Measurements from ENCODE around the gene C16orf74.

The C16orf74 gene

GRCh38 chr16:85659805-85660511, 90.9 kb downstream of the C16orf74 start:
- Histone ChIP-seq H3K79me2 (ENCODE audit: control insufficient read depth, low read length) (no peaks in the 10 kb centered on the region), H3K4me2 (ENCODE audit: low read length) (no peak overlapping the region), H3K27ac (ENCODE audit: low read depth, low read length) (no peak overlapping the region), H3K27me3 (ENCODE audit: control insufficient read depth, low read length) (no peaks in the 10 kb centered on the region), H3K4me1 (ENCODE audit: control insufficient read depth, low read length) (no peaks in the 10 kb centered on the region), H3K4me3 (ENCODE audit: low read length) (no peak overlapping the region), H3K9me3 (ENCODE audit: control insufficient read depth, insufficient read depth, low read length) (no peaks in the 10 kb centered on the region), H3K9me2 (replicated peaks; ENCODE audit: control insufficient read depth, low read length) (no peaks in the 10 kb centered on the region), H4K20me1 (ENCODE audit: control insufficient read depth, insufficient read depth, low read depth, low read length) (no peaks in the 10 kb centered on the region; the same call in 1 of the 2 replicates), H3F3A (ENCODE audit: control insufficient read depth, insufficient read depth) (no peaks in the 10 kb centered on the region), H3K36me3 (ENCODE audit: control insufficient read depth, low read length) (peaks cover 83% of the 10 kb centered on the region)
- TF ChIP-seq CTCF (IDR thresholded peaks at IDR 0.05; ENCODE audit: low read depth, low read length, poor library complexity, severe bottlenecking) (peak; percentile 97), EZH2phosphoT487 (IDR thresholded peaks at IDR 0.05; ENCODE audit: borderline replicate concordance, low read length) (no peak)

GRCh38 chr16:85659336-85659735, 91.6 kb downstream of the C16orf74 start:
- Histone ChIP-seq H3F3A (ENCODE audit: control insufficient read depth, insufficient read depth) (no peaks in the 10 kb centered on the region), H3K4me1 (ENCODE audit: control insufficient read depth, low read length) (no peaks in the 10 kb centered on the region), H3K9me3 (ENCODE audit: control insufficient read depth, insufficient read depth, low read length) (no peaks in the 10 kb centered on the region), H3K27ac (ENCODE audit: low read depth, low read length) (no peak overlapping the region), H3K79me2 (ENCODE audit: control insufficient read depth, low read length) (no peaks in the 10 kb centered on the region), H3K9me2 (replicated peaks; ENCODE audit: control insufficient read depth, low read length) (no peaks in the 10 kb centered on the region), H3K36me3 (ENCODE audit: control insufficient read depth, low read length) (peaks cover 78% of the 10 kb centered on the region), H3K4me2 (ENCODE audit: low read length) (no peak overlapping the region), H3K4me3 (ENCODE audit: low read length) (no peak overlapping the region), H3K27me3 (ENCODE audit: control insufficient read depth, low read length) (no peaks in the 10 kb centered on the region), H4K20me1 (ENCODE audit: control insufficient read depth, insufficient read depth, low read depth, low read length) (no peaks in the 10 kb centered on the region; the same call in 1 of the 2 replicates)
- no peak for TF ChIP-seq CTCF (IDR thresholded peaks at IDR 0.05; ENCODE audit: low read depth, low read length, poor library complexity, severe bottlenecking)
- no peak for TF ChIP-seq EZH2phosphoT487 (IDR thresholded peaks at IDR 0.05; ENCODE audit: borderline replicate concordance, low read length)

GRCh38 chr16:85658504-85659326, 92.2 kb downstream of the C16orf74 start:
- Histone ChIP-seq H4K20me1 (ENCODE audit: control insufficient read depth, insufficient read depth, low read depth, low read length) (no peaks in the 10 kb centered on the region; the same call in 1 of the 2 replicates), H3K79me2 (ENCODE audit: control insufficient read depth, low read length) (no peaks in the 10 kb centered on the region), H3K27ac (ENCODE audit: low read depth, low read length) (no peak overlapping the region), H3K27me3 (ENCODE audit: control insufficient read depth, low read length) (no peaks in the 10 kb centered on the region), H3K9me2 (replicated peaks; ENCODE audit: control insufficient read depth, low read length) (no peaks in the 10 kb centered on the region), H3K4me2 (ENCODE audit: low read length) (no peak overlapping the region), H3K36me3 (ENCODE audit: control insufficient read depth, low read length) (peaks cover 74% of the 10 kb centered on the region), H3K9me3 (ENCODE audit: control insufficient read depth, insufficient read depth, low read length) (no peaks in the 10 kb centered on the region), H3F3A (ENCODE audit: control insufficient read depth, insufficient read depth) (no peaks in the 10 kb centered on the region), H3K4me3 (ENCODE audit: low read length) (no peak overlapping the region), H3K4me1 (ENCODE audit: control insufficient read depth, low read length) (no peaks in the 10 kb centered on the region)
- no peak for TF ChIP-seq CTCF (IDR thresholded peaks at IDR 0.05; ENCODE audit: low read depth, low read length, poor library complexity, severe bottlenecking)
- no peak for TF ChIP-seq EZH2phosphoT487 (IDR thresholded peaks at IDR 0.05; ENCODE audit: borderline replicate concordance, low read length)
